Astrocyte (in vitro differentiated cells and primary cell): ENCODE results near the gene RSPH6A.

Source experiments
- CTCF ChIP-seq: IDR thresholded peaks from 2 replicates; pipeline ENCODE4 v1.5.1; 2011; ENCODE audit warnings: low read depth, mild to moderate bottlenecking, inconsistent platforms, low read length, moderate library complexity; ENCODE audit not compliant: insufficient read depth
- EZH2 ChIP-seq: IDR thresholded peaks from 2 replicates; pipeline ENCODE4 v1.6.1; 2012; ENCODE audit warnings: mild to moderate bottlenecking, low read length, inconsistent platforms; ENCODE audit not compliant: insufficient read depth

- TF ChIP-seq EZH2 (no peak), CTCF (no peak)
Observed at GRCh38 chr19:45815481-45816216, 541 bp upstream of the RSPH6A start.
